HG03039 (cell line): Measurements from ENCODE around the gene DPAGT1.
"Not testable (repeated sequence)": the region's sequence is repeated elsewhere in the genome, so short reads cannot be mapped to it uniquely, and the experiment has no call there.

Experiments
- ATAC-seq: cut with Tn5 transposase; IDR thresholded peaks from one replicate; pipeline ENCODE4 v1.9.1; 2021; ENCODE audit warnings: mild to moderate bottlenecking, moderate library complexity; ENCODE audit not compliant: unreplicated experiment

Gene DPAGT1

GRCh38 chr11:119116235-119116594 is 14.6 kb upstream of the DPAGT1 start:
- no peak for ATAC-seq

GRCh38 chr11:119115484-119116234 is 14.0 kb upstream of the DPAGT1 start:
- no peak for ATAC-seq

- ATAC-seq, result no peak
Measured at GRCh38 chr11:119114351-119114750, 12.7 kb upstream of the DPAGT1 start.

- ATAC-seq, result no peak
Measured at GRCh38 chr11:119113716-119114115, 12.1 kb upstream of the DPAGT1 start.

GRCh38 chr11:119112314-119113020 is 10.8 kb upstream of the DPAGT1 start:
- ATAC-seq, result no peak

GRCh38 chr11:119111361-119111925 is 9.8 kb upstream of the DPAGT1 start:
- no peak for ATAC-seq

- no peak for ATAC-seq
Measured at GRCh38 chr11:119110439-119110838, 8.8 kb upstream of the DPAGT1 start.

GRCh38 chr11:119109843-119110242 is 8.2 kb upstream of the DPAGT1 start:
- no peak for ATAC-seq

GRCh38 chr11:119108857-119109221 is 7.2 kb upstream of the DPAGT1 start:
- no peak for ATAC-seq

- ATAC-seq, result no peak
Measured at GRCh38 chr11:119108146-119108856, 6.6 kb upstream of the DPAGT1 start.

GRCh38 chr11:119107538-119108145 is 6.0 kb upstream of the DPAGT1 start:
- ATAC-seq, result peak; percentile 18

GRCh38 chr11:119106564-119107537 is 5.2 kb upstream of the DPAGT1 start, which contains the start of gene C2CD2L:
Gene C2CD2L, plus strand, starts transcription at chr11:119107344. Its CDS starts 398 bp downstream, at chr11:119107742.
- peak; percentile 70 for ATAC-seq

- ATAC-seq, result no peak
Measured at GRCh38 chr11:119103793-119104192, 2.1 kb upstream of the DPAGT1 start.

GRCh38 chr11:119103161-119103664 is 1.6 kb upstream of the DPAGT1 start:
- not testable (repeated sequence) for ATAC-seq

- ATAC-seq, result peak; percentile 2
Measured at GRCh38 chr11:119100994-119101758, 477 bp downstream of the DPAGT1 start.

- no peak for ATAC-seq
Measured at GRCh38 chr11:119100246-119100970, 1.2 kb downstream of the DPAGT1 start.

- ATAC-seq, result no peak
Measured at GRCh38 chr11:119099711-119100110, 1.9 kb downstream of the DPAGT1 start.
